Loucy (cell line): ENCODE measurements around the gene MRTFB.

Experiments used
- H2AFZ ChIP-seq: fragments of 200-600 bp; sonication (generic); 2 replicates; pipeline ENCODE4 v1.6.0; 2016; ENCODE audit warnings: antibody characterized with exemption, mild to moderate bottlenecking, low read length, moderate library complexity
- H3F3A ChIP-seq: fragments of 200-600 bp; 2 replicates; pipeline ENCODE4 v1.6.0; 2016; ENCODE audit warnings: antibody characterized with exemption, low read depth, mild to moderate bottlenecking
- H3K27me3 ChIP-seq: fragments of 200-600 bp; sonication (generic); 2 replicates; pipeline ENCODE4 v1.6.1; 2014; ENCODE audit warnings: low read length, mild to moderate bottlenecking; ENCODE audit not compliant: insufficient read depth, poor library complexity, severe bottlenecking
- H3K36me3 ChIP-seq: fragments of 200-600 bp; sonication (generic); 2 replicates; pipeline ENCODE4 v1.6.1; 2016; ENCODE audit warnings: low read length; ENCODE audit not compliant: insufficient read depth
- H3K4me1 ChIP-seq: fragments of 200-600 bp; sonication (generic); 2 replicates; pipeline ENCODE4 v1.5.1; 2014; ENCODE audit warnings: low read length, mild to moderate bottlenecking; ENCODE audit not compliant: insufficient read depth, poor library complexity, severe bottlenecking
- H3K4me2 ChIP-seq: fragments of 200-600 bp; sonication (generic); 2 replicates; pipeline ENCODE4 v1.6.0; 2014; ENCODE audit warnings: antibody characterized with exemption, low read length, low read depth, mild to moderate bottlenecking; ENCODE audit not compliant: poor library complexity, severe bottlenecking
- H3K4me3 ChIP-seq: fragments of 200-600 bp; sonication (generic); 2 replicates; pipeline ENCODE4 v1.5.1; 2014; ENCODE audit warnings: low read length, mild to moderate bottlenecking, mixed read lengths; ENCODE audit not compliant: poor library complexity, severe bottlenecking
- H3K79me2 ChIP-seq: fragments of 200-600 bp; sonication (generic); 2 replicates; pipeline ENCODE4 v1.6.1; 2014; ENCODE audit warnings: low read length; ENCODE audit not compliant: insufficient read depth
- H3K9ac ChIP-seq: fragments of 200-600 bp; sonication (generic); 2 replicates; pipeline ENCODE4 v1.6.0; 2014; ENCODE audit warnings: mild to moderate bottlenecking, low read depth, low read length, moderate library complexity; ENCODE audit not compliant: poor library complexity, severe bottlenecking
- H3K9me2 ChIP-seq: fragments of 200-600 bp; sonication (generic); replicated peaks from 2 replicates; pipeline ENCODE4 v1.6.1; 2016; ENCODE audit warnings: low read depth, low read length, mixed read lengths
- H3K9me3 ChIP-seq: fragments of 200-600 bp; sonication (generic); 2 replicates; pipeline ENCODE4 v1.6.1; 2014; ENCODE audit warnings: mild to moderate bottlenecking, antibody characterized with exemption, low read length, low read depth; ENCODE audit not compliant: insufficient read depth
- H4K20me1 ChIP-seq: fragments of 200-600 bp; sonication (generic); 2 replicates; pipeline ENCODE4 v1.6.0; 2014; ENCODE audit warnings: antibody characterized with exemption, low read length, mild to moderate bottlenecking; ENCODE audit not compliant: insufficient read depth, poor library complexity, severe bottlenecking
- EZH2phosphoT487 ChIP-seq: fragments of 200-600 bp; IDR thresholded peaks from 2 replicates; pipeline ENCODE4 v1.6.1; 2018; ENCODE audit warnings: antibody characterized with exemption, mild to moderate bottlenecking, moderate library complexity, borderline replicate concordance
- TF ChIP-seq, protein P1 (sequence below): fragments of 200-600 bp; sonication (generic); conservative IDR thresholded peaks from 2 replicates; pipeline ENCODE4 v1.5.1; 2014; ENCODE audit warnings: mild to moderate bottlenecking, antibody characterized with exemption, low read length

The MRTFB gene

DNA sequence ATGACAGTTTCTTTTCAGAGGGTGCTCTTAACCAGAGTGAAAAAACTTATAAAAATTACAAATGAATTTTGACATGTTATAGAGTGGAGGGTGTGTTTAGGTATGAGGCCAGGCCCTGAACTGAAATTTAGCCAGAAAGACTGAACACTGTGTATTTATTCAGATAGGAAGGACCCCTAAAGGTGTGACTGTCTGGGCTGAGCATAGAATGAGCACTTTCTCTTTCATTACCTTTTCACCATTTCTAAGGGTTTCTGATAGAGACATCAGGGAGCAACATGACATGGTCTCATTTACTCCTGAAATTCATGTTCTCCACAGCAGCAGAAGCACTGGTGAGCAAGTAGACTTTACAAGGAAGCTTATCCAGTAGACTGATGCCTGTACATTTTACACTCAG, 32.9 kb downstream of the MRTFB start:
- Histone ChIP-seq H3F3A (no peaks in the 10 kb centered on the region), H2AFZ (no peak overlapping the region), H3K27me3 (no peaks in the 10 kb centered on the region), H4K20me1 (no peaks in the 10 kb centered on the region), H3K4me3 (no peak overlapping the region), H3K4me1 (peaks cover 13% of the 10 kb centered on the region), H3K9me3 (no peaks in the 10 kb centered on the region), H3K79me2 (no peaks in the 10 kb centered on the region), H3K36me3 (no peaks in the 10 kb centered on the region), H3K9ac (no peak overlapping the region), H3K9me2 (no peaks in the 10 kb centered on the region), H3K4me2 (no peak overlapping the region)
- TF ChIP-seq, protein P1, sequence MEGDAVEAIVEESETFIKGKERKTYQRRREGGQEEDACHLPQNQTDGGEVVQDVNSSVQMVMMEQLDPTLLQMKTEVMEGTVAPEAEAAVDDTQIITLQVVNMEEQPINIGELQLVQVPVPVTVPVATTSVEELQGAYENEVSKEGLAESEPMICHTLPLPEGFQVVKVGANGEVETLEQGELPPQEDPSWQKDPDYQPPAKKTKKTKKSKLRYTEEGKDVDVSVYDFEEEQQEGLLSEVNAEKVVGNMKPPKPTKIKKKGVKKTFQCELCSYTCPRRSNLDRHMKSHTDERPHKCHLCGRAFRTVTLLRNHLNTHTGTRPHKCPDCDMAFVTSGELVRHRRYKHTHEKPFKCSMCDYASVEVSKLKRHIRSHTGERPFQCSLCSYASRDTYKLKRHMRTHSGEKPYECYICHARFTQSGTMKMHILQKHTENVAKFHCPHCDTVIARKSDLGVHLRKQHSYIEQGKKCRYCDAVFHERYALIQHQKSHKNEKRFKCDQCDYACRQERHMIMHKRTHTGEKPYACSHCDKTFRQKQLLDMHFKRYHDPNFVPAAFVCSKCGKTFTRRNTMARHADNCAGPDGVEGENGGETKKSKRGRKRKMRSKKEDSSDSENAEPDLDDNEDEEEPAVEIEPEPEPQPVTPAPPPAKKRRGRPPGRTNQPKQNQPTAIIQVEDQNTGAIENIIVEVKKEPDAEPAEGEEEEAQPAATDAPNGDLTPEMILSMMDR, result no peak
- no peak for TF ChIP-seq EZH2phosphoT487

DNA sequence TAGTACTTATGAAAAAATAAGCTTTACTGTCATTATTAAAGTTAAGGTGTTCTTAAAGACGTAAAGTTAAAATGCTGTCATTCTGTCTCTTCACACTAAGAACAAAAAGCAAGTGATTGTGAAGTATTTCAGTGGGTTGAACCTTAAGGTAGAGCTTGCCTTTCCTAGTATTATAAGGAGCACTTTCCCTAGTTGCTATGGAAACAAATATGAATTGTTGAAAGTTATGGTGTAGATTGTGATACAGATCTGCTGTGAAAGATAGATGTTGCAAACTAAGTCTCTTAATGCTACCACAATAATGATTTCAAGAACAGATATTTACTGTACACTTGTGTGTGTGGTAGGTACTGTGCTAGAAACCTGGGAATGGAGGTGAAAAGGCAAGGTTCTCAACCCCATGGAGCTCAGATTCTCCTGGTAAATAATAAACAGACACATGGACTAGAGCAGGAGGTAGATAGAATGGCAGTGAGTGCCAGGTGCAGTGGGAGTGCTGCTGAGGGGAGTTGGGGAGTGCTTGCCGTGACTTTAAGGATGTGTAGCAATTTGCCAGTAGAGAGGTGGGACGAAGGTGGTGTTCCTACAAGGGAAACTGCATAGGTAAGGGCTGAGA, 34.7 kb downstream of the MRTFB start:
- H3K27me3 ChIP-seq, result no peaks in the 10 kb centered on the region
- no peak overlapping the region for H3K4me2 ChIP-seq
- H3K36me3 ChIP-seq, result no peaks in the 10 kb centered on the region
- H3K9ac ChIP-seq, result no peak overlapping the region
- H3K9me2 ChIP-seq, result no peaks in the 10 kb centered on the region
- no peak overlapping the region for H2AFZ ChIP-seq
- no peaks in the 10 kb centered on the region for H3K9me3 ChIP-seq
- TF ChIP-seq EZH2phosphoT487, result no peak
- TF ChIP-seq, protein P1, result no peak
- no peaks in the 10 kb centered on the region for H3K79me2 ChIP-seq
- no peaks in the 10 kb centered on the region for H3F3A ChIP-seq
- no peak overlapping the region for H3K4me3 ChIP-seq
- H3K4me1 ChIP-seq, result peaks cover 27% of the 10 kb centered on the region
- H4K20me1 ChIP-seq, result no peaks in the 10 kb centered on the region

DNA sequence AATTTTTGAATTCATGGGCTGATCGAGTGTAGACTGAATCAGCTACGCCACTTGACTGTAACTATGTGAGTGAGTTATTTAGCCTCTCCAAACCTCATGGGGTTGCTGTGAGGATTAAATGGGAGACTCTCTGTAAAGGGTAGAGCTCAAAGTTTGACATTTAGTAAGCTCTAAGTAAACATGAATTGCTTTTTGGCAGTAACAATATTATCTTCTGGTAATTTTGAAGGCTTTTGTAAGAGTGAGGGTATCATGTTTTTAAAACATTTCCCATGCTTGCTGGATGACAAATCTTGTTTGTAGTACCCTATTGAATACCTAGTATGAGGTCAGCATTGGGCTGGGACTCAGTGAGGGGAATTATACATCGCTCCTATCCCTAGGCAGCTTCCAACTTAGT, 35.3 kb downstream of the MRTFB start:
- Histone ChIP-seq H3K4me3 (no peak overlapping the region), H3K4me2 (no peak overlapping the region), H3K79me2 (no peaks in the 10 kb centered on the region), H3F3A (no peaks in the 10 kb centered on the region), H4K20me1 (no peaks in the 10 kb centered on the region), H3K36me3 (no peaks in the 10 kb centered on the region), H3K9ac (no peak overlapping the region), H2AFZ (no peak overlapping the region), H3K9me3 (no peaks in the 10 kb centered on the region), H3K9me2 (no peaks in the 10 kb centered on the region), H3K4me1 (peaks cover 27% of the 10 kb centered on the region), H3K27me3 (no peaks in the 10 kb centered on the region)
- TF ChIP-seq, protein P1, result no peak
- no peak for TF ChIP-seq EZH2phosphoT487
